Endothelial cell of umbilical vein (primary cell): ENCODE data around the gene SERPINI1. TPM values are rescaled to one million over a fixed set of nuclear protein-coding genes. Genes with fewer than 3 reads are reported as not detected.

Source experiments
- BruUV-seq: library from RNA; stranded (reverse); fragments of 400-500 nt; replicated peaks from 2 replicates; lab custom pipeline; 2021; lab: Mats Ljungman, UMichigan
- CTCF ChIA-PET: fragments of 300-600, 350-600 bp; sonication (Branson Sonifier 250); formaldehyde crosslinking; loops from one replicate; lab custom pipeline; 2021; ENCODE audit warnings: antibody characterized with exemption, inconsistent platforms; lab: Charles Lee
- POLR2A ChIA-PET: fragments of 300-600, 350-600 bp; sonication (Branson Sonifier 250); formaldehyde crosslinking; loops from one replicate; lab custom pipeline; 2021; ENCODE audit warnings: antibody characterized with exemption, inconsistent platforms; lab: Charles Lee
- DNase-seq: peaks from one replicate; pipeline ENCODE4 v3.0.0-alpha.2; 2011; ENCODE audit warnings: low read depth, low spot score
- FAIRE-seq: peaks from 2 replicates; lab custom pipeline; 2011; peaks lifted over from hg19 to GRCh38; lab: Jason Lieb, UNC
- H2AFZ ChIP-seq: 2 replicates; pipeline ENCODE4 v1.6.0; 2012; ENCODE audit warnings: low read depth, low read length, control low read depth, inconsistent platforms
- H3K27ac ChIP-seq: 2 replicates; pipeline ENCODE4 v1.5.1; 2011; ENCODE audit warnings: low read depth, mild to moderate bottlenecking, control low read depth, low read length, moderate library complexity; ENCODE audit not compliant: insufficient read depth
- H3K27me3 ChIP-seq, 2 experiments: 2 replicates each; pipeline versions ENCODE4 v1.6.0 to v1.6.1; 2011; ENCODE audit warnings: low read length in 2 of 2, mixed read lengths in 1 of 2; ENCODE audit not compliant: control insufficient read depth in 2 of 2, insufficient read depth in 2 of 2
- H3K36me3 ChIP-seq, 2 experiments: 2 replicates in 1 of 2; 3 replicates in 1 of 2; pipeline ENCODE4 v1.5.1; 2011; ENCODE audit warnings: low read length in 2 of 2, mild to moderate bottlenecking in 1 of 2, moderate library complexity in 1 of 2; ENCODE audit not compliant: control insufficient read depth in 2 of 2, insufficient read depth in 2 of 2; ENCODE audit errors: extremely low read depth in 1 of 2
- H3K4me1 ChIP-seq: 3 replicates; pipeline ENCODE4 v1.5.1; 2011; ENCODE audit warnings: mild to moderate bottlenecking, low read length; ENCODE audit not compliant: control insufficient read depth, insufficient read depth; ENCODE audit errors: extremely low read depth
- H3K4me2 ChIP-seq: 2 replicates; pipeline ENCODE4 v1.6.1; 2011; ENCODE audit warnings: low read length, control low read depth, mixed read lengths; ENCODE audit not compliant: insufficient read depth
- H3K4me3 ChIP-seq, 3 experiments: fragments of 200-600 bp in 1 of 3; sonication (generic), shearing (Covaris generic) in 1 of 3; replicated peaks in 1 of 3; 2 replicates each; pipeline ENCODE4 v1.5.1; 2011 to 2016; ENCODE audit warnings: control low read depth in 3 of 3, low read length in 3 of 3, mild to moderate bottlenecking in 2 of 3, inconsistent platforms in 1 of 3, low read depth in 1 of 3, moderate library complexity in 1 of 3; ENCODE audit not compliant: insufficient read depth in 1 of 3
- H3K79me2 ChIP-seq: 2 replicates; pipeline ENCODE4 v1.6.0; 2012; ENCODE audit warnings: low read length, inconsistent platforms; ENCODE audit not compliant: control insufficient read depth, insufficient read depth
- H3K9ac ChIP-seq: replicated peaks from 2 replicates; pipeline ENCODE3; 2011; ENCODE audit warnings: low read length, control low read depth; ENCODE audit not compliant: insufficient read depth; ENCODE audit errors: extremely low read depth
- H3K9me1 ChIP-seq: replicated peaks from 3 replicates; pipeline ENCODE4 v1.6.0; 2011; ENCODE audit warnings: mild to moderate bottlenecking, low read length; ENCODE audit not compliant: control insufficient read depth, insufficient read depth; ENCODE audit errors: extremely low read depth
- H3K9me3 ChIP-seq: replicated peaks from 2 replicates; pipeline ENCODE4 v1.5.1; 2012; ENCODE audit warnings: low read length, inconsistent platforms; ENCODE audit not compliant: control insufficient read depth, insufficient read depth
- H4K20me1 ChIP-seq: replicated peaks from 2 replicates; pipeline ENCODE3; 2011; ENCODE audit warnings: mild to moderate bottlenecking, low read length; ENCODE audit not compliant: control insufficient read depth, insufficient read depth; ENCODE audit errors: extremely low read depth
- CTCF ChIP-seq, 2 donors: IDR thresholded peaks; 1 replicate in 1 of 2; 2 replicates in 1 of 2; pipeline ENCODE4 v1.5.1; 2011; ENCODE audit warnings: low read length in 2 of 2, mild to moderate bottlenecking in 2 of 2, moderate library complexity in 2 of 2, control low read depth in 1 of 2, inconsistent platforms in 1 of 2, low read depth in 1 of 2; ENCODE audit not compliant: insufficient read depth in 1 of 2; ENCODE audit errors: extremely low read depth in 1 of 2
- EZH2 ChIP-seq: IDR thresholded peaks from 2 replicates; pipeline ENCODE4 v1.6.1; 2012; ENCODE audit warnings: borderline replicate concordance, low read depth, mild to moderate bottlenecking, moderate library complexity, low read length, inconsistent platforms; ENCODE audit not compliant: severe bottlenecking
- FOS ChIP-seq: IDR thresholded peaks from 2 replicates; pipeline ENCODE4 v1.6.1; 2011; ENCODE audit warnings: mild to moderate bottlenecking, low read length, moderate library complexity, borderline replicate concordance; ENCODE audit not compliant: insufficient read depth
- GATA2 ChIP-seq: IDR thresholded peaks from 2 replicates; pipeline ENCODE4 v1.7.0; 2011; ENCODE audit warnings: low read depth, mild to moderate bottlenecking, moderate library complexity, mixed read lengths, low read length; ENCODE audit not compliant: insufficient read length, insufficient read depth
- JUN ChIP-seq: IDR thresholded peaks from 2 replicates; pipeline ENCODE4 v1.6.1; 2011; ENCODE audit warnings: borderline replicate concordance, low read depth; ENCODE audit not compliant: insufficient read length, insufficient read depth
- MAX ChIP-seq: IDR thresholded peaks from 2 replicates; pipeline ENCODE4 v1.6.1; 2011; ENCODE audit not compliant: insufficient read depth, insufficient read length
- MYC ChIP-seq: IDR thresholded peaks from one replicate; pipeline ENCODE4 v1.6.1; 2011; ENCODE audit warnings: mild to moderate bottlenecking, low read depth, low read length
- POLR2A ChIP-seq: IDR thresholded peaks from 2 replicates; pipeline ENCODE4 v1.6.1; 2012; ENCODE audit warnings: low read depth, mild to moderate bottlenecking, control low read depth, low read length
- POLR2AphosphoS5 ChIP-seq: IDR thresholded peaks from 2 replicates; pipeline ENCODE4 v1.6.1; 2012; ENCODE audit warnings: low read depth, mild to moderate bottlenecking, control low read depth, low read length, moderate library complexity; ENCODE audit not compliant: insufficient read depth
- dilution Hi-C: fragments of 300-500 bp; cut with MboI; formaldehyde crosslinking; loops from one replicate; pipeline ENCODE4 v1.15.0; 2019; ENCODE audit warnings: low sequenced_read_pairs; ENCODE audit not compliant: extremely low pct_ligation_motif_present
- intact Hi-C: fragments of 100-400 bp; cut with micrococcal nuclease; formaldehyde crosslinking; loops from one replicate; pipeline ENCODE4 v1.10.0; 2022
- polyA plus RNA-seq, 4 experiments: library from polyadenylated mRNA; depleted of rRNA in 3 of 4; stranded (reverse) in 3 of 4; unstranded in 1 of 4; fragments of >200 nt; gene quantifications; 2 replicates each; pipeline versions ENCODE4 v1.2.1 to v1.2.3, GENCODE V29; 2011 to 2012; ENCODE audit warnings: missing spikeins in 1 of 4
- total RNA-seq: library from RNA; stranded (reverse); gene quantifications from 2 replicates; pipeline ENCODE4 v1.2.3, GENCODE V29; 2021

SERPINI1 gene
- total and polyA plus RNA-seq, 2 donors (not counting 3 experiments of a cell fraction or from before 2014, with no cell fraction given), result 0.22 to 0.28 TPM

- DNase-seq, result no peak
- dilution Hi-C loops, result no loop called here
- H3K36me3 ChIP-seq, result no peaks in the 10 kb centered on the region
- H3K4me3 ChIP-seq, result no peak overlapping the region
- no peak overlapping the region for H3K27ac ChIP-seq
- H3K4me2 ChIP-seq, result no peak overlapping the region
- ChIA-PET POLR2A (no interaction called here), CTCF (no interaction called here)
- no peak for FAIRE-seq
- no TSS peak for BruUV-seq
- no peaks in the 10 kb centered on the region for H3K9me3 ChIP-seq
- no peaks in the 10 kb centered on the region for H3K79me2 ChIP-seq
- H3K27me3 ChIP-seq, result no peaks in the 10 kb centered on the region
- no peaks in the 10 kb centered on the region for H4K20me1 ChIP-seq
- no peak overlapping the region for H3K9ac ChIP-seq
- no peak for TF ChIP-seq JUN
- no peak for TF ChIP-seq POLR2AphosphoS5
- TF ChIP-seq CTCF (IDR thresholded peaks at IDR 0.05; ENCODE audit: extremely low read depth in 1 of 2, insufficient read depth in 1 of 2, low read depth in 1 of 2, low read length in 2 of 2), result no peak
- TF ChIP-seq FOS, result no peak
- no peak for TF ChIP-seq POLR2A
- no peak for TF ChIP-seq MYC
- no peak for TF ChIP-seq MAX
- no peak for TF ChIP-seq EZH2
- TF ChIP-seq GATA2, result no peak
- no peak overlapping the region for H2AFZ ChIP-seq
- no peaks in the 10 kb centered on the region for H3K4me1 ChIP-seq
- no peaks in the 10 kb centered on the region for H3K9me1 ChIP-seq
- intact Hi-C loops, result no loop called here
Measured at GRCh38 chr3:167855306-167855705, 119.8 kb downstream of the SERPINI1 start.
